Measurements from ENCODE around the gene LCN10. TPM values are rescaled to one million over a fixed set of nuclear protein-coding genes. Genes with fewer than 3 reads are reported as not detected.
"Not testable (repeated sequence)": the region's sequence is repeated elsewhere in the genome, so short reads cannot be mapped to it uniquely, and the experiment has no call there.

Gene LCN10
- total RNA-seq, 1 experiment from 2014 or later: not detected

- Histone ChIP-seq H3K27ac (ENCODE audit: low read length) (no peak overlapping the region), H3K9me3 (ENCODE audit: control insufficient read depth, insufficient read depth, low read depth, low read length) (no peaks in the 10 kb centered on the region), H3K4me3 (ENCODE audit: low read depth in 2 of 2, low read length in 2 of 2) (no peak overlapping the region), H3K27me3 (ENCODE audit: control insufficient read depth, insufficient read depth, low read length) (no peaks in the 10 kb centered on the region), H3K4me1 (ENCODE audit: control insufficient read depth, insufficient read depth, low read length) (peaks cover 7% of the 10 kb centered on the region), H3K36me3 (ENCODE audit: control insufficient read depth, insufficient read depth, low read length) (no peaks in the 10 kb centered on the region; the same call in 1 of the 2 replicates)
- DNase-seq (ENCODE audit: low read depth, low spot score) (no peak), ATAC-seq (no peak)
- in situ Hi-C loops (cut with HindIII; ENCODE audit: low pct_unique_long_range_greater_than_20kb, low sequenced_read_pairs): no loop called here
- no peak for TF ChIP-seq TCF7L2 (IDR thresholded peaks at IDR 0.05; ENCODE audit: low read depth, low read length)
- no peak for TF ChIP-seq SIN3A (IDR thresholded peaks at IDR 0.05; ENCODE audit: borderline replicate concordance, insufficient read depth, low read depth, low read length)
- TF ChIP-seq REST (IDR thresholded peaks at IDR 0.05; ENCODE audit: insufficient read depth in 1 of 2, low read depth in 2 of 2, low read length in 1 of 2): no peak
- no peak for TF ChIP-seq CTCF (IDR thresholded peaks at IDR 0.05)
- TF ChIP-seq POLR2AphosphoS5 (IDR thresholded peaks at IDR 0.05; ENCODE audit: low read depth, low read length): no peak
- POLR2A ChIA-PET: no interaction called here
- BruUV-seq (replicated peaks): no TSS peak
- intact Hi-C loops (cut with micrococcal nuclease; ENCODE audit: unreplicated experiment): no loop called here
- CTCF ChIA-PET: no interaction called here
Measured at GRCh38 chr9:136786451-136786850, 43.7 kb upstream of the LCN10 start.

GRCh38 chr9:136785565-136786355 lies 43.0 kb upstream of the LCN10 start:
- DNase-seq (ENCODE audit: low read depth, low spot score); in situ Hi-C loops (cut with HindIII; ENCODE audit: low pct_unique_long_range_greater_than_20kb, low sequenced_read_pairs): not testable (repeated sequence)

GRCh38 chr9:136784997-136785361 lies 42.2 kb upstream of the LCN10 start:
- TF ChIP-seq REST (IDR thresholded peaks at IDR 0.05; ENCODE audit: insufficient read depth in 1 of 2, low read depth in 2 of 2, low read length in 1 of 2) (no peak), TCF7L2 (IDR thresholded peaks at IDR 0.05; ENCODE audit: low read depth, low read length) (no peak), CTCF (IDR thresholded peaks at IDR 0.05) (no peak), SIN3A (IDR thresholded peaks at IDR 0.05; ENCODE audit: borderline replicate concordance, insufficient read depth, low read depth, low read length) (no peak), POLR2AphosphoS5 (IDR thresholded peaks at IDR 0.05; ENCODE audit: low read depth, low read length) (no peak)
- in situ Hi-C loops (cut with HindIII; ENCODE audit: low pct_unique_long_range_greater_than_20kb, low sequenced_read_pairs) (no loop called here), intact Hi-C loops (cut with micrococcal nuclease; ENCODE audit: unreplicated experiment) (no loop called here)
- BruUV-seq (replicated peaks): no TSS peak
- ChIA-PET POLR2A (no interaction called here), CTCF (no interaction called here)
- Histone ChIP-seq H3K4me1 (ENCODE audit: control insufficient read depth, insufficient read depth, low read length) (peaks cover under 1% of the 10 kb centered on the region; the same call in 1 of the 2 replicates), H3K27me3 (ENCODE audit: control insufficient read depth, insufficient read depth, low read length) (no peaks in the 10 kb centered on the region), H3K27ac (ENCODE audit: low read length) (no peak overlapping the region), H3K36me3 (ENCODE audit: control insufficient read depth, insufficient read depth, low read length) (no peaks in the 10 kb centered on the region), H3K4me3 (ENCODE audit: low read depth in 2 of 2, low read length in 2 of 2) (no peak overlapping the region), H3K9me3 (ENCODE audit: control insufficient read depth, insufficient read depth, low read depth, low read length) (no peaks in the 10 kb centered on the region)
- DNase-seq (ENCODE audit: low read depth, low spot score) (no peak), ATAC-seq (no peak)

More at GRCh38 chr9:136785565-136786355, 43.0 kb upstream of the LCN10 start:
- H3K4me3 ChIP-seq (ENCODE audit: low read depth in 2 of 2, low read length in 2 of 2); BruUV-seq (replicated peaks); H3K9me3 ChIP-seq (ENCODE audit: control insufficient read depth, insufficient read depth, low read depth, low read length); H3K36me3 ChIP-seq (ENCODE audit: control insufficient read depth, insufficient read depth, low read length); H3K27me3 ChIP-seq (ENCODE audit: control insufficient read depth, insufficient read depth, low read length); ATAC-seq; POLR2A ChIA-PET; H3K27ac ChIP-seq (ENCODE audit: low read length); H3K4me1 ChIP-seq (ENCODE audit: control insufficient read depth, insufficient read depth, low read length); intact Hi-C loops (cut with micrococcal nuclease; ENCODE audit: unreplicated experiment): not testable (repeated sequence)
- CTCF ChIA-PET: interaction anchor here (0.6 kb wide), 1 partner anchor 19 kb away, joined by 3 read pairs; no protein-coding TSS in a partner anchor
